ENCODE results near the gene ZNF300.
A peak's percentile ranks its signal among the peaks of the same experiment; 100 is the strongest.
"Not testable (repeated sequence)": the region's sequence is repeated elsewhere in the genome, so short reads cannot be mapped to it uniquely, and the experiment has no call there.

Gene ZNF300

DNA sequence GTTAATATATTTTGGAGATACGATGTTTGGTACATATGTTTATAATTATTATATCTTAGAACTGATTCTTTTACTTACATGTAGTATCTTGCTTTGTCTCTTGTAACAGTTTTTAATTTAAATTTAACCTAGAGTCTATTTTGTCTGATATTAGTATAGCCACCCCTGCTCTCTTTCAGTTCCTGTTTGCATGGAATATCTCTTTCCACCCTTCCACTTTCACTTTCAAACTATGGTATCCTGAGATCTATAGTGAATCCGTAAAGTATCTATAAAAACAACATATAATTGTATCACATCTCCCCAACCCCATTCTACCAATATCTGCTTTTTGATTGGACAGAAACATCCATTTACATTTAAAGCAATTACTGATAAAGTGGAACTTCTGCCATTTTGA is 51.2 kb downstream of the ZNF300 start:
- Mint-ChIP-seq H3K36me3 (peaks cover 7% of the 10 kb centered on the region), H3K4me3 (peak overlapping the region; percentile 83), H3K27ac (no peak overlapping the region)

GRCh38 chr5:150851039-150851438 is 53.7 kb downstream of the ZNF300 start:
- Mint-ChIP-seq H3K9me3 (peaks cover 8% of the 10 kb centered on the region), H3K4me3 (no peak overlapping the region), H3K4me1 (peaks cover 31% of the 10 kb centered on the region), H3K27ac (no peak overlapping the region), H3K27me3 (no peaks in the 10 kb centered on the region), H3K36me3 (peaks cover 7% of the 10 kb centered on the region)

More for the DNA sequence above, 51.2 kb downstream of the ZNF300 start:
- peaks cover 8% of the 10 kb centered on the region for H3K9me3 Mint-ChIP-seq
- no peaks in the 10 kb centered on the region for H3K27me3 Mint-ChIP-seq
- H3K4me1 Mint-ChIP-seq: peaks cover 17% of the 10 kb centered on the region

GRCh38 chr5:150848271-150848670 is 56.5 kb downstream of the ZNF300 start:
- Mint-ChIP-seq H3K27ac (no peak overlapping the region), H3K4me3 (no peak overlapping the region), H3K9me3 (no peaks in the 10 kb centered on the region), H3K27me3 (no peaks in the 10 kb centered on the region), H3K36me3 (no peaks in the 10 kb centered on the region), H3K4me1 (peaks cover 27% of the 10 kb centered on the region)

- Mint-ChIP-seq H3K4me3 (peak overlapping the region; percentile 77), H3K27me3 (no peaks in the 10 kb centered on the region), H3K36me3 (no peaks in the 10 kb centered on the region), H3K27ac (no peak overlapping the region), H3K9me3 (no peaks in the 10 kb centered on the region), H3K4me1 (peaks cover 21% of the 10 kb centered on the region)
These were observed 57.5 kb downstream of the ZNF300 start for GRCh38 chr5:150847334-150847695.

DNA sequence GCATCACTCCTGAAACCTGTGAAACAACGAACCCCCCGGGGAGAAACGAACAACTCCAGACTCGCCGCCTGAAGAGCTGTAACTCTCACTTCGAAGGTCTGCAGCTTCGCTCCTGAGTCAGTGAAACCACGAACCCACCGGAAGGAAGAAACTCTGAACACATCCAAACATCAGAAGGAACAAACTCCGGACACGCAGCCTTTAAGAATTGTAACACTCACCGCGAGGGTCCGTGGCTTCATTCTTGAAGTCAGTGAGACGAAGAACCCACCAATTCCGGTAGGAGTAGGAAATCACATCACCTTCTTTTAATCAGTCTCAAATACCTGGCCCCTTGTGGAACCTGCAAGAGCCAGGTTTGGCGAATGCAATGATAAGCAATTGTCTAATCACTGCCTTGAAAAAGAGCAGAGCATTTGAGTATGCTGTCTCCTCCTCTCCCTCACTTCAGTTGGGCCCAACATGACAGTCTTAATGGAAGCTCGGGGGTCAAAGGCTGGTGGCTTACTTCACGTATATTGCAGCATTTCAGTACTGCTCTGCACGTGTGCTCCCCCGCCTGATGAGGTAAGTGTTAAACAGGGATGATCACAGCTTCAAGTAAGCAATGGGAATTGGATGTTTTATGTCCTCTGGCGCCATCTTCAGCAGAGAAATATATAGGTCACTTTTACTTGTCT is 58.0 kb downstream of the ZNF300 start:
- Mint-ChIP-seq H3K27me3 (no peaks in the 10 kb centered on the region), H3K9me3 (no peaks in the 10 kb centered on the region), H3K36me3 (no peaks in the 10 kb centered on the region), H3K4me1 (peaks cover 21% of the 10 kb centered on the region), H3K27ac (peak overlapping the region; percentile 77), H3K4me3 (peak overlapping the region; percentile 77)

DNA sequence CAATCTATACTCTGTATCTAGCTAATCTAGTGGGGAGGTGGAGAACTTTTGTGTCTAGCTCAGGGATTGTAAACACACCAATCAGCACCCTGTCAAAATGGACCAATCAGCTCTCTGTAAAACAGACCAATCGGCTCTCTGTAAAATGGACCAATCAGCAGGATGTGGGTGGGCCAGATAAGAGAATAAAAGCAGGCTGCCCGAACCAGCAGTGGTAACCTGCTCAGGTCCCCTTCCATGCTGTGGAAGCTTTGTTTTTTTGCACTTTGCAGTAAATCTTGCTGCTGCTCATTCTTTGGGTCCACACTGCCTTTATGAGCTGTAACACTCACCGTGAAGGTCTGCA is 58.5 kb downstream of the ZNF300 start, which contains the start of gene IRGM:
Gene IRGM, plus strand, starts transcription at position 214 of the 346 bp plus-strand sequence. CDS start 1,603 bp downstream, outside the sequence.
- Mint-ChIP-seq H3K4me1 (peaks cover 21% of the 10 kb centered on the region), H3K27ac (peak within 1 kb of the TSS; percentile 77), H3K4me3 (peak within 1 kb of the TSS; percentile 77)
- not testable (repeated sequence) for H3K27me3 Mint-ChIP-seq, H3K9me3 Mint-ChIP-seq, H3K36me3 Mint-ChIP-seq

GRCh38 chr5:150845185-150845859 is 59.5 kb downstream of the ZNF300 start:
- not testable (repeated sequence) for H3K4me3 Mint-ChIP-seq, H3K27ac Mint-ChIP-seq, H3K9me3 Mint-ChIP-seq, H3K27me3 Mint-ChIP-seq, H3K36me3 Mint-ChIP-seq
- H3K4me1 Mint-ChIP-seq: peaks cover 21% of the 10 kb centered on the region
